ENCODE results near the gene TTC21A.

TTC21A gene

DNA sequence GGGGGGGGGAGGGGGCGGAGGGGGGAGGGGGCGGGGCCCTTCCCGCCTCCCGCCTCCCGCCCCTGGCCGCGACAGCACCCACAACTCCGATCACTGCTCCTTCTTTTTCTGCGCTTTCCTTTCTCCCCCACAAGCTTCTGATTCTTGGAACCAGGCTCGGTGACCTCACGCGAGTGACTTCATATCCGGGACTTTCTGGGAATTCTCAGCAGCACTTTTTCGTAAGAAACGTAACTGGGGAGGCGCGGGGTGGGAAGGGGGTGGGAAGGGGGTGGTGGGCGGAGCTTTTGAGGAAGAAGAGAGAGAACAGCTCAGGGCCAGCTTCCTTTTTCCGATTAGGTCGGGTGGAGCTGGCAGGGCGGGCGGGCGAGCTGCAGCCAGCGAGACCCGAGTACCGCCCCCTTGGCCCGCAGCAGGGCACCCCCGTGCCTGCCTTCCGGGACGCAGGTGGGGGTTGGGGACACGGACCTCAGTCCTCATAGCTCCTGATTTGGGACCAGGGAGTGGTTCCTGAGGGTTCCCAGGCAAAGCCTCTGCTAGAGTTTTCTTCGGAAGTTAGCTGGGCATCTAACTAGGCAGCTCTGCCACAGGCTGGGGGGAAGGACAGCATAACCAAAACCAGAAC is 70.3 kb downstream of the TTC21A start:
- DNase-seq (ENCODE audit: low spot score), result peak; percentile 57

DNA sequence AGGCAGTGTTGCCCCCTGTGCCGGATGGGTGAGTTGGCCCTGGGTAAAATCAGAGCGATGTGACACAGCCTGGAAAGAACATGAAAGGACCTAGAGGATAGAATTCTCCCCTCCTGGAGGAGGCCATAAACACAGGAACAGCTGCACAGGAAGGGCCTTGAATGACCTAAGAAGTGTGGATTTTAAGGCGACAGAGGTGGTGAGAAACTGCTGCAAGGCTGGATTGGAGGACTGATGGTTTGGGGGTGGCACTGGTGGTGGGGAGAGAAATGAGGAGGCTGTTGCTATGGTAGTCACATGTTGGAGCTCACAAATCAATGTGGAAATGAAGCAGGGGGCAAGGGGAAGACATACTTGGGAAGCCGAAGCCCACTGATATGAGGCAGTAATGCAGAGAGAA is 71.1 kb downstream of the TTC21A start:
- DNase-seq (ENCODE audit: low spot score), result no peak

DNA sequence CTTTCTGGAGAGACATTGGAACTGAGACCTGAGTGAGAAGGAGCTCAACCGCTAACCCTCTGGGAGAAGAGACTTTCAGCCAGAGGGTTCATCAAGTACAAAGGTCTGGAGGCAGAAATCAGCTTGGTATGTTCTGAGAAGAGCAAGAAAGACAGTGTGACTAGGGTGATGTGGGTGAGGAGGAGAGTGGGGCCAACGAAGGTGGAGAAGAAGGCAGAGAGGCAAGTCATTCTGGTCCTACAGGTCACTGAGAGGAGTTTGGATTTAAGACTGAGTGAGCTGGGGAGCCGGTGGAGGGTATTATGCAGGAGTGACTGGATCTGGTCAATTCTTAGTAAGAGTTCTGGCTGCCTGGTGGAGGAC is 72.7 kb downstream of the TTC21A start:
- DNase-seq (ENCODE audit: low spot score), result no peak

DNA sequence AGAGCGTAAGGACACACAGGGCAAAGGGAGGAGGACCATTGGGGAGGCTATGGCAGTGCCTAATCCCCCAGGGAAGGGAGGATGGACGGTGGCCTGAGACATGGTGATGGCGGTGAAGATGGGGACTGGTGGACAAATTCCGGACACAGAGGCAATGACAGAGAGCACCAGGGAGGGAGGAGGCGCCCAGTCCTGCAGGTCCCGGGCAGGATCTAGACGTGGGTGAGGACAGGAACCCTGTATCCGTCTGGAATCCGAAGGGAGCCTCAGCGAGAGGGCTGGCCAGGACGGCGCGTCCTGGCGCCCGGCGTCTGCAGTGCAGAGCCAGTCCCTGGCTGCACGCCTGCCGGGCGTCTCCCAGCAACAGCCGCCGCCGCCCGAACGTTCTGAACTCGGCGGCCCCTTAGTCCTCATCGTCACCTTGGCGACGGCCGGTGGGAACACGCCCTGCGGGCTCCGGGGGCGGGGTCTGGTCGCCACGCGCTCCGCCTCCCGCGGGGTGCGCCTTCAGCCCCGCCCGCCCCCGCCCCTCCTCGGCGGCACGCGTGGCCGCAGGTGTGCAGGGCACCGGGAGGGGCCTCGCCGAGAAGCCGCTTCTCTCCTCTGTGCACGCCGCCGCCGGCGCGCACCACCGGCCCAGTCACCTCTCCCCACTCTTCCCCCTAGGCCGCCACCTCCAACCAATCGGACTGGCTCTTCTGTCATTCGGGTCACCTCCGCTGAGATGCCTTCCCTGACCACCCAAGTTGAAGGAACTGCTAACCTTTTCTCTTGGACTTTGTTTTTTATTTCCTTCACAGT is 73.3 kb downstream of the TTC21A start:
- peak; percentile 74 for DNase-seq (ENCODE audit: low spot score)

DNA sequence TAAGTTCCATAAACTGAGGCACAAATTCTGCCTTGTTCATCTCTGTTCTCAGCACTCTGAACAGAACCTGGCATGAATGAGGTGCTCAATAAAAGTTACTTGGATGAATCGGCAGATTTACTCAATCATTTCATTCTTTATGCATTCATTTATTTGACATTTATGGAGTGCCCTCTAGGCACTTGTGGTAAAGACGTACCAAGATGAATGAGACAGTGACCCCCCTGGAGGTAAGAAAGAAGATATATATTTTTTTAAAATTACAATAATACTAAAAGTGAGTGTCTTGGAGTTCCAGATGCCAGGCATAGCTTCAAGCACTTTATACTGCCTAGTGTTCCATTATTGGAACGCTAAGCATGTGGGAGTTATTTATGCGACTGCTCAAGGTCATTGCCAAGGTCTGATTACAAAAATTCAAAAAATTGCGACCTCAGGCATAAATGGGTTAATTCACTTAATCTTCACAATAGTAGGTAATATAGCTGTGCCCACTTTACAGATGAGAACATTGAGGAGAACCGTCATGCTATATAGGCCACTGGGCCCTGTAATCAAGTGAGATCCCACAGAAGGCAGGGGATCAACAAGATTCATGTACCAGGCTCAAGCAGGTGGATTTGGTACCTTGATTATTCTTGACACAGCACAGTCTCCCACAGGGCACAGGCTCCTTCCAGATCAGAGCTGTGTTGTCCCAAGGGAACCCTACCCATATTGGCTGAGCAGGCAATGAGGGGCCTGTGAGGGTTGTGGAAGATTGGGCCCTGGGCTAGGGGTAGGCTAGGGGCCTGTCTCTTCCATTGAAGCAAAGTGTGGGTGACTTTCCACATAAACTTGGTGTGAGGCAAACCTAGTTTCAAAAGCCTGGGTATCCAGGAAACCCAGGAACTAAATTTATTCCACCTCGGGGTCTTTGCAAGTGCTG is 74.2 kb downstream of the TTC21A start:
- DNase-seq (ENCODE audit: low spot score), result no peak

- no peak for DNase-seq (ENCODE audit: low spot score)
Observed at GRCh38 chr3:39183211-39184080, 76.0 kb downstream of the TTC21A start.

DNA sequence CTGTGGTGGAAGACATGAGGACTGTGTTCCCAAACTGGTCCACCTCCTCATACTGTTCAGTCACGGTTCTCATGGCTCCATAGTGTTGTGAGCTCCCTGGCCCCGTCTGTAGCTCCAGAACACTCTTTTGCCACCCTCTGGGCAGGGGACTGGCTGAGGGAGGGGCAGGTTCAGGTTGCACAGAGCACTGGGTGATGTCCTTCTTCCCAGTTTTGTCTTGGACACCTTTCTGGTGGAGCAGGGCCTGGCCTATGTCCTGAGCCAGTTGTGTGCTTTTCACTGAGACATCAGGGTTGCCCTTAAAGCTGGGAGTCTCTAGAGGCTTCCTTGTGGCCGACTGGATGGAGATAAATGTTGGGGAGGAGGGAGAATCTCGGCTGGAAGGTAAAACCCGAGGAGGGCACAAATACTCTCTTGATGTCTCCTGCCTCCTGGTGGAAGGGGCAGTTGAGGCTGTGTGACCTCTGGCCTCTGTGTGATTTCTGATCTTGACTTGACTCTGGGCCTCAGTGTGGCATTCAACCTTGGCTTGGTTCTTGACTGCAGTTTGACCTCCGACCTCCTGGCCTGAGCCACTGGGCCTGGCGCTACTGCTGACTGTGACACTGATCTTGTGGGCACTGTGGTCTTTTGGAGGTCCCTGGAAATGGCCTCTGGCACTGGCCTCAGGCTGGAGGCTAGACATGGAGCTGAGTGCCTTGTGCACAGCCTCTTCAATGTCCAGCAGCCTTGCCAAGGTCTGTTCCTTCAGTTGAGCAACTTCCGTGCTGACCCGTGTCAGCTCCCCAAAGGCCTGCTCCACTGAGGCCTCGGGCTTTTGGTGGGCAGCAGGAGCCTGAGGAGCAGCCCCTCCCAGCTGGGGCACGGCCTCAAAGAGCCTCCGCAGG is 76.8 kb downstream of the TTC21A start:
- DNase-seq (ENCODE audit: low spot score), result no peak

DNA sequence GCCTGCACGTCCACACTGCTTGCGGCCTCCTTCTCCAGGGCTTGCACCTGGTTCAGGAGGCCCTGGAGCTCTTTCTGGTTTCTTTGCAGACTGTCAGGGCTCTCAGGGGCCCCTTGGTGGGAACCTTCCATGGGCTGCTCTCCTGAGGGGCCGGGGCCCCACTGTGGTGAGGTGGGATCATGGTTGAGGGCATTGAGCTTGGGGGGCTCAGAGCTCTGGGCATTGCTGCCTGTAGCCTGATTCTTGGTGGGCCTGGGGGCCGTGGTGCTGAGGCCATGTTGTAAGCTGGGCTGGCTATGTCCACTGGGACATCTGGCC is 77.4 kb downstream of the TTC21A start:
- no peak for DNase-seq (ENCODE audit: low spot score)

DNA sequence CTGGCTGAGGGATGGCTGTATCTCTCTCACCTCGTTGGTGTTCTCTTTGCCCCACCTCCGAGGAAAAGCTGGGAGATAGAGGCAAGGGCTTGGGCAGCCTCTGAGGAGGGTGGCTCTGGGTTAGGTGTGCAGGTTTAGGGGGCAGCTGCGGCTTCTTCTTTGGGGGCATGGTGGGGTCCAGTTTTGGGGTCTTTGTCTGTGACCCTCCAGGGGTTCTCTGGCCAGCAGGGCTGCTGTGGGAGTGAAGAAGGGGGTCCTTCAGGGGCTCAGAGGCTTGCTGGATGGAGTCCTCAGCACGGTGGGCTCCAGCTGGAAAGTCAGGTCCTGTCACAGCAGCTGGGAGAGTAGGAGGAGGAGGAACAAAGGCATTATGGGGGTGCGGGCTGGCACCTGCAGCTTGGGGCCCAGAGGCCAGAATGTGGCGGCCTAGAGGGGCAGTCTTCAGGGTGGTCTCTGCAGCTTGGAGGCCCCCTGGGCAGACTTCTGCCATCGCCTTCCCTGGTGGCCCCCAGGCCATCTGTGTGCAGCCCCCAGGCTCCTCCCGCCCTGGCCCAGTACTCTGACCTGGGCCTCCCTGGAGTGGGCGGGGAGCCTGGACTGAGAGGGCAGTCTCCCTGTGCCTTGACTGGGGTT is 78.0 kb downstream of the TTC21A start:
- DNase-seq (ENCODE audit: low spot score), result no peak

DNA sequence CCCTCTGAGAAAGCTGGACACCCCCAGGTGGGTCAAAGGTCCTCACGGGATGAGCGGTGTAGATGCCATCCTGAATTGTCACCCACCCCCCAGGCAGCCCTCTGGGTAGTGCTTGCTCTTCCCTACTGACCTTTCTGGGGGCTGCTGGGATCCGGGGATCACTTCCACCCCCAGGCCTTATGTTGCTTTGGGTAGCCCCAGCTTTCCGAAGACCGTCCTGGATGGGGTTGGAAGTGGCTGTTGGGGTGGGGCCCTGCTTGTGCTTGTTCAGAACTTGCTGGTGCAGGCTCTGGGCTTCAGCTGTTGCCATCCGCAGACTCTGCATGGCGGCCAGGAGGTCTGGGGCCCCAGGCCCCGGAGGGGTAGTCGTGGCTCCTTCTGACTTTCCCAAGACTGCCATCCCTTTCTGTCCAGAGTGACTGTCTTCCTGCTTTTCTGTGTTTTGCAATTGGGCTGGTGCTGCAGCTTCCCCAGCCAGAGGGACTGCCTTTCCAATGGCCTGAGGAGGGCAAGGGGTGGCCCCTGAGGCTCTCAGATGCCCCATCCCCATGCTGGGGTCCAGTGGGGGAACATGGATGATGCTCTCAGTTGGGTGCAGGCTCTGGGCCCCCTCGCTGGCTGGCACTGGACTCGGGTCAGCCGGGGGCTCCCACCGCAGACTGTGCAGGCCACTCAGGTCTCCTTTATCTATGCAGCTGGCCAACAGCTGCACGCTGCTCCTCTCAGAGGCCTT is 78.6 kb downstream of the TTC21A start:
- DNase-seq (ENCODE audit: low spot score), result no peak

DNA sequence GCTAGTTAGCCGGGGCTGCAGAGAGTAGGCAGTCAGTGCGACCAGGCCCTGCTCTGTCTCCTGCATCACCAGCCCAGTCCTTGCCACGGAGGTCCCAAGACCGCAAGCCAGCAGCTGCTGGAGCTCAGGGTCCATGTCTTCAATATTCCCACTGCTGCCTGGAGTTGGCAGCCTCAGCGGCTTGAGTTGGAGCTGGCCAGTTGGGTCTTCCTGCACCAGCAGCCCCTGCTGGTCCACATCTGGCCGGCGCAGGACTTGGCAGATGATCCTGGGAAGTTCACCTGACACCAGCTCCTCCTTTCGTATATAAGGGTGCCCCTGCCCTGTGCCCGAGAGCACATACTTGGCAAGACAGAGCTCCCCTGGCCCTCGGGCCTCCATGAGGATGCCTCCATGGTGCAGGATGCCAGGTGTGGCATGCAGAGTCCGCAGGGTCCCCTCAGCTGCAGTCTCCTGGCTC is 79.2 kb downstream of the TTC21A start:
- no peak for DNase-seq (ENCODE audit: low spot score)

GRCh38 chr3:39187372-39188155 is 80.1 kb downstream of the TTC21A start:
- DNase-seq (ENCODE audit: low spot score), result no peak

Small RNA genes lying within 50 kb of the gene (small RNA-seq; reads per million reads assigned to genes)
- gene RF00017, result 0 reads per million in 2 experiments

Data from SK-N-DZ (cell line).